ENCODE results near the gene NOTCH1. TPM values are rescaled to one million over a fixed set of nuclear protein-coding genes. Genes with fewer than 3 reads are reported as not detected.
A peak's percentile ranks its signal among the peaks of the same experiment; 100 is the strongest.

Gene NOTCH1
- total RNA-seq, 1 donor from 2014 or later, result 17.6 TPM

DNA sequence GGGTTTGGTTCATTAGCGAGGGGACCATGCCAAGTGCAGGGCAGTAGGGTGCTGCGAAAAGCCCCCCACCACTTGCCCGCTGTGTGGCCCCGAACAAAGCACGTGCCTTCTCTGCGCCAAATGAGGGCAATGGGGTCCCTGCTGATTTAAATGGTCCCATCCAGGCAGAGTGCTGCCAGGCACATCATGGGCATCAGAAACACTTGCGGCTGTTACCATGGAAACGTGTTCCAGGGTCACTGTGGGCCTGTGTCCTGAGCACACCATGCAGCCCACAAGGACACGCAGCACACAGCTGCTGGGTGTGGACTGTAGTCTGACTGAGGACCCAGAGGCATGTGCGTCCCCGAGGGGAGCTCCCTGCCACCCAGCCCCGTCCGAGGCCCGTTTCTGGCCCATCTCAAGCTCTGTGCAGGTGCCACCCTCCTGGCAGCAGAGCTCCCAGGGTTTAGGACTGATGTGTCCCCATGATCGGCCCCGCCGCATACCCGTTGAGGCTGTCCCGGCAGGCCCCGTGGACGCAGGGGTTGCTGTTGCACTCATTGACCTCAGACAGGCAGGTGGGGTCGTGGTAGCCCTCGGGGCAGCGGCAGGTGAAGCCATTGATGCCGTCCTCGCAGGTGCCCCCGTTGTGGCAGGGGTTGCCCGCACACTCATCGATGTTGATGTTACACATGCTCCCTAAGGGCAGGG lies 31.7 kb downstream of the NOTCH1 start:
- Histone ChIP-seq H3K27me3 (ENCODE audit: low read depth) (no peaks in the 10 kb centered on the region), H3K4me1 (peaks cover 53% of the 10 kb centered on the region), H3K9me3 (replicated peaks) (no peaks in the 10 kb centered on the region), H3K36me3 (peaks cover 85% of the 10 kb centered on the region), H3K4me3 (no peak overlapping the region), H3K27ac (replicated peaks) (peak overlapping the region; percentile 93)
- TF ChIP-seq, protein P1, sequence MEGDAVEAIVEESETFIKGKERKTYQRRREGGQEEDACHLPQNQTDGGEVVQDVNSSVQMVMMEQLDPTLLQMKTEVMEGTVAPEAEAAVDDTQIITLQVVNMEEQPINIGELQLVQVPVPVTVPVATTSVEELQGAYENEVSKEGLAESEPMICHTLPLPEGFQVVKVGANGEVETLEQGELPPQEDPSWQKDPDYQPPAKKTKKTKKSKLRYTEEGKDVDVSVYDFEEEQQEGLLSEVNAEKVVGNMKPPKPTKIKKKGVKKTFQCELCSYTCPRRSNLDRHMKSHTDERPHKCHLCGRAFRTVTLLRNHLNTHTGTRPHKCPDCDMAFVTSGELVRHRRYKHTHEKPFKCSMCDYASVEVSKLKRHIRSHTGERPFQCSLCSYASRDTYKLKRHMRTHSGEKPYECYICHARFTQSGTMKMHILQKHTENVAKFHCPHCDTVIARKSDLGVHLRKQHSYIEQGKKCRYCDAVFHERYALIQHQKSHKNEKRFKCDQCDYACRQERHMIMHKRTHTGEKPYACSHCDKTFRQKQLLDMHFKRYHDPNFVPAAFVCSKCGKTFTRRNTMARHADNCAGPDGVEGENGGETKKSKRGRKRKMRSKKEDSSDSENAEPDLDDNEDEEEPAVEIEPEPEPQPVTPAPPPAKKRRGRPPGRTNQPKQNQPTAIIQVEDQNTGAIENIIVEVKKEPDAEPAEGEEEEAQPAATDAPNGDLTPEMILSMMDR (IDR thresholded peaks at IDR 0.05; ENCODE audit: borderline replicate concordance), result no peak
- intact Hi-C loops (cut with micrococcal nuclease), result no loop called here
- no peak for DNase-seq

DNA sequence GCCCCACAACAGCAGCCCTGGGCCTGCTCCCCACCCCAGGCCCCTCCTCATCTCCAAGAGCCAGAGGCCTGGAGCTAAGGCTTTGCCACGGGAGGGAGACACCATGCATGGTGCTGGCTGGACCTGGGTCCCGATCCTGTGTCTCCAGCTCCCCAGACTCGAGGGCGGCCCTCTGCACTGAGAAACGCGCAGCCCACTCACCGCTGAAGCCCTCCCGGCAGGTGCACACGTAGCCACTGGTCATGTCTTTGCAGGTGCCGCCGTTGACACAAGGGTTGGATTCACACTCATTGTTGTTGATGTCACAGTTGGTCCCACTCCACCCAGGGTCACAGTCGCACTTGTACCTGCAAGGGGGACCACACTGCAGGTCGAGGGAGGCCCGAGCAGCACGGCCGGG lies 32.7 kb downstream of the NOTCH1 start:
- H3K4me1 ChIP-seq, result peaks cover 59% of the 10 kb centered on the region
- H3K27ac ChIP-seq (replicated peaks), result peak overlapping the region; percentile 93
- intact Hi-C loops (cut with micrococcal nuclease), result no loop called here
- H3K27me3 ChIP-seq (ENCODE audit: low read depth), result no peaks in the 10 kb centered on the region
- TF ChIP-seq, protein P1 (IDR thresholded peaks at IDR 0.05; ENCODE audit: borderline replicate concordance), result no peak
- no peak overlapping the region for H3K4me3 ChIP-seq
- H3K9me3 ChIP-seq (replicated peaks), result no peaks in the 10 kb centered on the region
- DNase-seq, result no peak
- peaks cover 85% of the 10 kb centered on the region for H3K36me3 ChIP-seq

DNA sequence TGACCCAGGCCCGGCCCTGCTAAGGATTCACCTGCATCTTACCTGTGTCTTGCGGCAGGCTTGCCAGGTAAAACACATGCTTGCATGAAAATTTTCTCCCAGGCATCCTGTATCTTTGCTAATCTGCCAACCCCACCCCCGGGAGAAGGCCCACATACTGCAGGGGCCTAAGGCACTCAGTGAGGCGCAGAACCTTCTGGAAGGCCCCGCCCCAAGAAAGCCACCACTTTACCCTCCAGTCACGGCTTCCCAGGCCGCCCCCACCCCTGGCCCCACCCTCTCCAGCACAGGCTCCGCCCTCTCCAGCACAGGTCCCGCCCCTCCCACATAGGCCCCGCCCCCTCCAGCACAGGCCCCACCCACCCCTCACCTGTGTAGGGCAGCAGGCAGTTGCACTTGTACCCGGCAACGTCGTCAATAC lies 33.2 kb downstream of the NOTCH1 start:
- H3K4me3 ChIP-seq, result peak overlapping the region; percentile 51
- no peaks in the 10 kb centered on the region for H3K9me3 ChIP-seq (replicated peaks)
- TF ChIP-seq, protein P1 (IDR thresholded peaks at IDR 0.05; ENCODE audit: borderline replicate concordance), result no peak
- H3K27ac ChIP-seq (replicated peaks), result peak overlapping the region; percentile 93
- intact Hi-C loops (cut with micrococcal nuclease), result no loop called here
- H3K36me3 ChIP-seq, result peaks cover 85% of the 10 kb centered on the region
- no peaks in the 10 kb centered on the region for H3K27me3 ChIP-seq (ENCODE audit: low read depth)
- H3K4me1 ChIP-seq, result peaks cover 59% of the 10 kb centered on the region
- peak; percentile 45 for DNase-seq

DNA sequence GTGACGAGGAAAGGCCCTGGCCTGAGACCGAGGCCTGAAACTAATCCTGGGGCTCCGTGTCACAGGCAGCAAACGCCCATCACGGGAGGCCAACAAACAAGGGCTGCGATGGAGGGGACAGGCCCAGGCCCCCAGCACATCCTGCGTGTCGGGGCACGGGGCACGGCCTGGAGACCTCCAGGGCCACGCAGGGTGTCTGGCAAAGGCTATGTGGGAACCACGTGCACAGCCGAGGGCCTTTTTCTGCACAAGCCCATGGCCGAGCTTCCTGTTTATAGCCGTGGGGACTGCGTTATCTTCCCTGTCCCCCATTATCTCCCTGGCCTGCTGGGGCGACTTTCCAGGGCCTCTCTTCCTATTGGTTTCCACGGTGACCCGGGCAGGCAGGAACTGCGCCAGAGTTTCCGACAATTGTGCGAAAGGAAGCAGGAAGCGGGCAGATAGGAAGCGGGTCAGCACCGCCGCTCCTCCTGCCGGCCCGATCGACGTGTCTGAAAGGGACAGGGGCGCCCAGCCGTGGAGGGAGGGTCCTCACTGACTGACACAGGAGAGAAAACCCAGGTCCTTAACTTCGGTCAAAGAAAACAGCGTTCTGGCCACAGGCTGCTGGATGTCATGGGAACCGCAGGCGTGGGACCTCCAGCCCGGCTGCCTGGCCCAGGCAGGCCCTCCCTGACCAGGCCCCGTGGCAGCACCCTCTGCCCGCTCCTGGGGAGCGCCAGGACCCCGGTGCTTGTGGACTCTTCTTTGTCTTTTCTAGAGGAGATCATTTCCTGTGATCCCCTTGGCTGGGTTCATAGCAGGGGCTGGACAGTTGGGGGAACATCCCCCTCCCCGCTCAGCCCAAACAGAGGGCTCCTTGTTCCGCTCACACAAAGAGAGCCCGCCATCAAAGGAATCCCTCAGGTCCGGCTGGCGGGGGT lies 33.9 kb downstream of the NOTCH1 start:
- H3K4me3 ChIP-seq, result peak overlapping the region; percentile 51
- H3K9me3 ChIP-seq (replicated peaks), result no peaks in the 10 kb centered on the region
- H3K27ac ChIP-seq (replicated peaks), result peak overlapping the region; percentile 93
- DNase-seq, result peak; percentile 84
- intact Hi-C loops (cut with micrococcal nuclease), result no loop called here
- H3K27me3 ChIP-seq (ENCODE audit: low read depth), result no peaks in the 10 kb centered on the region
- TF ChIP-seq, protein P1 (IDR thresholded peaks at IDR 0.05; ENCODE audit: borderline replicate concordance), result no peak
- H3K4me1 ChIP-seq, result peaks cover 59% of the 10 kb centered on the region
- peaks cover 85% of the 10 kb centered on the region for H3K36me3 ChIP-seq

DNA sequence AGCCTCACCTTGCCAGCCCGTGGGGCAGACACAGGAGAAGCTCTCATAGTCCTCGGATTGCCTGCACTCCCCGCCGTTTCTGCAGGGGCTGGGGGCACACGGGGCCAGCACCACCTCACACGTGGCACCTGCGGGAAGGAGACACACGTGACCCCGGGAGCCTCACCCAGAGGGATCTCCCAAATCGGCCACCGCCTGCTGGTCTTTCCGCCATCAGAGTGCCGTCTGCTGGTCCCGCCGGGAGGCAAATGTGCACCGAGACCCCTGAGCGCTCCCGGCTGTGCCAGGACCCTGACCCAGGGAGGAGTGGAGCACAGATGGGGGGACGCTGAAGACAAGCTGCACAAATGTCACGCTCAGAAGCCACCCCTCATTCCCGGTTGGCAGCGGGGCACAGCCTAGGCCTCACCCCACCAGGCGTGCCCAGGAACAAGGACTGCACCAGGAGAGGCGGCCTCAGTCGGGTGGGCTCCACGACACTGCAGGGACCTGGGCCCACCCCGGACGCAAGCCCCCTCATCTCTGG lies 34.6 kb downstream of the NOTCH1 start:
- intact Hi-C loops (cut with micrococcal nuclease), result no loop called here

More for the DNA sequence above, 34.6 kb downstream of the NOTCH1 start:
- DNase-seq, result no peak
- peaks cover 86% of the 10 kb centered on the region for H3K36me3 ChIP-seq
- H3K4me3 ChIP-seq, result peak overlapping the region; percentile 51
- no peaks in the 10 kb centered on the region for H3K9me3 ChIP-seq (replicated peaks)
- H3K4me1 ChIP-seq, result peaks cover 59% of the 10 kb centered on the region
- no peaks in the 10 kb centered on the region for H3K27me3 ChIP-seq (ENCODE audit: low read depth)
- TF ChIP-seq, protein P1 (IDR thresholded peaks at IDR 0.05; ENCODE audit: borderline replicate concordance), result no peak
- H3K27ac ChIP-seq (replicated peaks), result peak overlapping the region; percentile 93
